HG03565 (cell line): Measurements from ENCODE around the gene PAK4.

ENCODE experiments used
- ATAC-seq: cut with Tn5 transposase; IDR thresholded peaks from one replicate; pipeline ENCODE4 v1.9.1; 2021; ENCODE audit warnings: mild to moderate bottlenecking, moderate library complexity; ENCODE audit not compliant: unreplicated experiment

The PAK4 gene

DNA sequence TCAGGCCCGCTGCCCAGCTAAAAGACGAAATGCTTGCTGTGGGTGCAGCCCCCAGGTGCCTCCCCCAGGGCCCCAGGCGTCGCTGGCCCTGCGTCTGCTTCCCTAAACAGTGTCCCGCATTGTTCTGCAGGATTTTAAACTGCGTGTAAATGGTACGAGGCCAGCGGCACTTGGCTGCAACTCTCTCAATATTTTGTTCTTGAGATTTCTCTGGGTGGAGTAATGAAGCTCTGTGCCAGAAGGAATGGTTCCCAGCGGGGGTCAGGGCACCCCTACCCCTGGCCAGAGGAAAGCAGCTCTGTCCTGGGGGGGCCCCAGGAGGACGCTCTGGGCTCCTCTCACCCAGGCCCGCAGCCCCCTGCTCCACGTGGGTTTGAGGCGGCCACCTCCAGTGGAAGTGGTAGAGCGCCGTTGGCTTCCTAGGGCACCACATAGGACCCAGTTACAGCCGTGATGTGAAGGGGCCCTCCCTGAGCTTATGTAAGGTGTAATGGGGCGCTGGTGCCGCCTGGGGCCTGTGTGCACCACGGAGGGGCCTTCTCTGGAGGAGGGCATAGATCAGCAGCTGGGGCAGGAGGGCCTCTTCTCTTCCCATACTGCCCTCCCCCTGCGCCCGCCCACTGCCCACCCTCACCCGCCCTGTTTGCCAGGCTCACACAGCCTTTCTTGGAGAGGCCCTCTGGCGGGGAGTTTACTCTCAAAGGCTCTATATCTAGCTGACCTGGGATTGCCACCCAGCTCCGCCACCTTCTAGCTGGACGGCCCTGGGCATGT lies 19.8 kb downstream of the PAK4 start:
- no peak for ATAC-seq

DNA sequence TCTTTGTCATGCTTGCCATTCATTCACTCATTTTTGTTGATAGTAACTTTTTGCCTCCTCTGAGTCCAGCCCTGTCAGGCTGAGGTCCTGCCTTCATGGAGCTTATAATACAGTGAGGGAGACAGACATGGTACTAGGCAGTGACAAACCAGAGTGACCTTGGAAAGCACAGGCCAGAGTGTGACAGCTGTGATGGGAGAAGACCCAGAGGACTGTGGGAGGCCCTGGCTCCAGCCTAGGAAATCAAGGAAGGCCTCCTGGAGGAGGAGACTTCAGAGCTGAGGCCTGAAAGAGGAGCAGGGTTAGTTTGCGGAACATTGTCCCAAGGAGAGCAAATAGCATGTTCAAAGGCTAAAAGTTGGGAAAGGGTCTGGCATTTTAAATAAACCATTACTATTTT lies 20.5 kb downstream of the PAK4 start:
- no peak for ATAC-seq

DNA sequence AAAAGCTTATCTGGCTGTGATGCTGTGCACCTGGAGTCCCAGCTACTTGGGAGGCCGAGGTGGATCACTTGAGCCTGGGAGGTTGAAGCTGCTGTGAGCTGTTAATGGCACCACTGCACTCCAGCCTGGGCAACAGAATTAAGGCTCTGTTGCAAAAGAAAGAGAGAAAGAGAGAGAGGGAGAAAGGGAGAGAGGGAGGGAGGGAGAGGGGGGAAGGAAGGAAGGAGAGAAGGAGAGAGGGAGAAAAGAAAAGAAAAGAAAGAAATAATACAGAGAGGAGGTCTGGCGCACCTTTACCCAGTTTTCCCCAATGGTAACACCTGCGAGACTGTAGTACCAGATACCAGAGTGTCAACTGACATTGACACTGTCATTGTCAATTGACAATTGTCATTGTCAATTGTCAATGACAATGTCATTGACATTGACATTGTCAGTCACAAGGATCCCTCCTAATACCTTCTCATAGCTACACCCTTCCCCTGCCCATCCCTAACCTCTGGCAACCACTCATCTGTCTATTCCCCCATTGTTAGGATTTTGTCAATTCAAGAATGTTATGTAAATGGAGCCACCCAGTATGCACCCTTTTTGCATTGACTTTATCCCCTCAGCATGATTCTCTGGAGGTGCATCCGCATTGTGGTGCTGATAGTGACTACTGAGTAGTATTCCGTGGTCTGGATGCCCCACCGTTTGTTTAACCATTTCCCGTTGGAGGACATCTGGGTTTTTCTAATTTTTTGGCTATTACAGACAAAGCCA lies 21.3 kb downstream of the PAK4 start:
- ATAC-seq: no peak

DNA sequence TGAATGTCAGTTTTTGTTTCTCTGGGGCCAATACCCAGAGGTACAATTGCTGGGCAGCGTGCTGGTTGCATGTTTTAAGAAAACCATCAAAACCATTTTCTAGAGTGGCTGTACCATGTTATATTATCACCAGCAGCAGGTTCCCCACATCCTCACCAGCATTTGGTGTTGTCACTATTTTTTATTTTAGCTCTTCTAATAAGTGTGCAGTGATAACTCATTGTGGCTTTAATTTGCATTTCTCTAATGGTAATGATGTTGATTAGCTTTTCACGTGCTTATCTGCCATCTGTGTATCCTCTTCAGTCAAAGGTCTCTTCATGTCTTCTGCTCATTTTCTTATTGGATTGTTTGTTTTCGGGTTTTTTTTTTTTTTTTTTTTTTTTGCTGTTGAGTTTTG lies 21.9 kb downstream of the PAK4 start:
- no peak for ATAC-seq

DNA sequence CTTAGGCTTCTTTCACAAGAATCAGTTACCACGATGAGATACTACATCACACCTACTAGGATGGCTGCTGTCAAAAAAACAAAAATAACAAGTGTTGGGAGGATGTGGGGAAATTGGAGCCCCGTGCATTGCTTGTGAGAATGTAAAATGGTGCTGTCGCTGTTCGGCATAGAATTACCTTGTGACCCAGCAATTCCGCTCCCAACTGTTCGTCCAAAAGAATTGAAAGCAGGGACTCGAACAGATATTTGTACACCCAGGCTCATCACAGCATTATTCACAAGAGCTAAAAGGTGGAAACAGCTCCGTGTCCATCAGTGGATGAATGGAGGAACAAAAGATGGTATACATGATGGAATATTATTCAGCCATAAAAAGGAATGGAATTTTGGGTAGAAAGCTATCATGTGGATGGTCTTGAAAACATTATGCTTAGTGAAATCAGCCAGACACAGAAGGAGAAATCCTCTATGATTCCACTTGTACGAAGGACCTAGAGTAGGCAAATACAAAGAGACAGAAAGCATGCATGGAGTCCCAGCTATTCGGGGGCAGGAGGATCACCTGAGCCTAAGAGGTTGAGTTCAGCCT lies 23.4 kb downstream of the PAK4 start:
- no peak for ATAC-seq

DNA sequence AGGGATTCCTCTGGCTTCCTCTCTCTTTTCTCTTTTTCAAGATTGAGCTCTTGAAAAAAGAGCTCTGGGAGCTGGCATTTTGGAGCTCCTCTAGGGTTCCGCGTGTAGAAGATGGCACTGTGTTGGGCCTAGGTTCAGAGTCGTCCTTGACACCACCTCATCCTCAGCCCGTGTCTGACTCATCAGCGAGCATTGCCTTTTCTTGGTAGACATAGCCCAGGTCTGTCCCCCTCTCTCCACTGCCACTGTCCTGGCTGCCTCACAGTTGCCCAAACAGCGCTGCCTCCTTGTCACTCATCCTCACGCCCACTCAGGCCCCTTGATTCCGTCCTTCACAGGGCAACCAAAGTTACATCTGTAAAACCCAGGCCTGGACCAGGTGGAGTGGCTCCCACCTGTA lies 24.6 kb downstream of the PAK4 start:
- no peak for ATAC-seq

DNA sequence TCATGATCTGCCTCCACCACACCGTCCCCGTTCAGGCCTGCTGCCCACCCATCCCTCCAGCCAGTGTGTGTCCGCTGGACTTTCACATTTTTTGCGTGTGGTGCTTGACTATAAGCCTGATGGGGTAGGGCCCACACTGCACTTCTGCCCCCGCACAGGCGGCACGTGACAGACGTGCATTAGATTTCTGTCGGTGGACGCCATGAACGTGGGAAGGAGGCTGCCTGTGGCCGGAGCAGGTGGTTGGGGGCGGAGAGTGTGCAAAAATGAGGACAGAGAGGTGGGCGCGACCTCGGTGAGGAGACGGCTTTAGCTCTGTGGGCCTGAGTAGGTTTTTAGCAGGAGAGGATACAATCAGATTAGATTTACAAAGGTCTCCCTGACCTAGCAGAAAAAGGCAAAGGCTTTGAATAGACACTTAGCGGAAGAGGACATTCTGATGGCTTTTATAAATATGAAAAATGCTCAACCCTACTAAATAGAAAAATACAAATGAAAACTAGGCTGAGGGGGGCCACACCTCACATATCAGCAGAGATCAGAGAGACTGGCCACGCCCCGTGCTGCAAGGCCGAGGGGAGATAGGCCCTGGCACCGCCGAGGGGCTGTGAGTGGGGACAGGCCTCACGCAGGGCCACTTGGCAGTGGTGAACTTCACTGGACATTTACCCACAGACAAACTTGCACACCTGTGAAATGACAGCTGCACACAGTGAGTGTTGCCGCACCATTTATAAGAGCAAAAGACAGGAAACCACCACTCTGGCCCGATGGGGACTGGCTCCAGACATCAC lies 25.4 kb downstream of the PAK4 start:
- no peak for ATAC-seq

DNA sequence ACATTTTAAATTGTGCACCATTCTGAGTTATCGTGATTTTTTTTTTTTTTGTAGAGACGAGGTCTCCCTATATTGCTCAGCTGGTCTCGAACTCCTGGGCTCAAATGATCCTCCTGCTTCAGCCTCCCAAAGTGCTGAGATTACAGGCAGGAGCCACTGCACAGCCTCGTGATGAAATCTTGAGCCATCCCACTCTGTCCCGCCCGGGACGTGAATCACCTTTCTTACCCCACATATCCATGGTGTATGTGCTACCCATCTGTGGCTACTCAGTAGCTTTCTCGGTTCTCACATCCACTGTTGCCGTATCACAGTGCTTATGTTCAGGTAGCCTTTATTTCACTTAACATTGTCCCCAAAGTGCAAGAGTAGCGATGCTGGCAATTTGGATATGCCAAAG lies 26.5 kb downstream of the PAK4 start:
- ATAC-seq: no peak

DNA sequence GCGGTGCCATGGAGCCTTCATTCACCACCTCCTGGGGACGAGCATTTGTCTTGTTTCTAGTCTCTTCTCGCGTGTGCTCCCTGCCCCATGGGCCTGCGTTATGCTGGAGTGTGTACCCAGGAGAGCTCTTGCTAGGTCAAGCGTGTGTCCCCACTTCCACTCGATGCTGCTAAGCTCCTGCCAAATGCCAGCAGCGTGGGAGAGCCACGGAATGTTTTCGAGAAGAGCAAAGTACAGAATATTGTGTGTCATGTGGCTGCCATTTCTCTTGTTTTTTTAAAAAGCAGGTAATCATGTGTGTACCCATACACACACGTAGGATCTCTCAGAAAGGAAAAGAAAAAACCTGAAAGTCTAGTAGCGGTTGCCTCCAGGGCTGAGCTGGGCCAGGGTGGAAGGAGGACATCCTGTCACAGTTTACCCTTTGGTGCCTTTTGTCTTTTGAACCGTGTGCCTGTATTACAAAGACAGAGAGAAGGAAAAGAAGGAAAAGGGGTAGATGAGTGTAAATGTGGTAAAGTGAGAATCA lies 28.6 kb downstream of the PAK4 start:
- ATAC-seq: no peak

DNA sequence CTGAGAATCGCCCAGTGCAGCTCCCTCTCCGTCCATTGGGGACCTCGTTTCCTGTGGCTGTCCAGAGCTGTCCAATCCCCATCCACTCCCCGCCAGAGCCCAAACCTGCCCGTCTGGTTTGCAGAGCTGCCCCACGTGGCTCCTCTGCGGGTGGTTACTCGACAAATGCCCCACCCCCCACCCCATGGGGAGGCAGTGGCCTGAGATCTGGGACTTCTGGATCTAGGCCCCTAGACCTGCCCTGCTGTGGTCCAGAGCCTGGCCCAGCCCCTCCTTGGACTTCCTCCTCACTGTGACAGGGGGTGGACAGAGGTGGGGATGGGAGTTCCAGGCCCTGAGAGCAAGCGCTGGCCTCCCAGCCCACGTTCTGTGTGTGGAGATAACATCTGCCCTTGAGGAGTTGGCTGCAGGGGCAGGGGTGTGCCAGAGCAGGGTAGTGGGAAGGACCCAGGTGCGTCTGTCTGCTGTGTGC lies 29.1 kb downstream of the PAK4 start:
- no peak for ATAC-seq

DNA sequence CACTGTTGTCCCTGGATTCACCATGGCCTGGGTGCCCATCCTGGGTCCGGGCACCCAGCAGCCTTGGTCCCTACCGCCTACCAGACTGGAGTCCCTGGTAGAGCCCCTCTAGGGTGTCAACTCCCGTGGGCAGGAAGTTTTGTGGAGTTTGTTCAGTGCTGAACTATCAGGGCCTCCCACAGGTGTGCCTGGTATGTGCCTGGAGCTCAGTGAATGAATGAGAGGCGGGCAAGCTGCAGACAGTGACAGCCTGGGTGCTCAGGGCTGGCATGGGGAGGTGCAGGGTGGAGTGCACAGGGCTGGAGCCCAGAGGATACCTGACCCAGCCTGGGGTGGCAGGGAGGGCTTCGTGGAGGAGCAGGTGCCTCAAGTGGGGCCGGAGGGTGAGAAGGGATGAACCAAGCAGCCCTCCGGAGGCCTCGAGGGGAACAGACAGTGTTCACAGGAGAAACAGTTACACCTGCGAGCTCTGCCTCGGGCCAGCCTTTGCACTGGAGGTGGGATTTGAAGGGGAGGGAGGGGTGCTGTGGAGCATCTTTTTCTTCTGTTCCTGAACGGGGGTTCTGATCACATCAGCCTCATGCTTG lies 29.6 kb downstream of the PAK4 start:
- no peak for ATAC-seq

DNA sequence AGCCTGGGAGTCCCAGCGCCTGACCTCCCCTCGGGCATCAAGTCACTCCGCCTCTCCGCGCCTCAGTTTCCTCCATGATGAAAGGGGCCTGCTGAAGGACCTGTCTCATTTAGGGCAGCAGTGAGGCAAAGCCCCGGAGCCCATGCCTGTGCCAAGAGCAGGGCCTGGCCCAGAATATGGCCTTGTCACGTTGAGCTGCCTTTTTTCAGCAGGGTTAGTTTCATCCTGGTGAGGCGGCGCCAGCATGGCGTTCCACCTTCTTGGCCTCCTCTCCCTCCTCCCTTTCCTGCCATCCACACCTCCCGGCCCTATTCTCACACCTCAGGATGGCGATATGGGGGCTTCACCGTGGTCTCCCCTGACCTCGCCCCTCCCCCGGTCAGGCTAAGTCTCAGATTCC lies 30.2 kb downstream of the PAK4 start:
- ATAC-seq: no peak

DNA sequence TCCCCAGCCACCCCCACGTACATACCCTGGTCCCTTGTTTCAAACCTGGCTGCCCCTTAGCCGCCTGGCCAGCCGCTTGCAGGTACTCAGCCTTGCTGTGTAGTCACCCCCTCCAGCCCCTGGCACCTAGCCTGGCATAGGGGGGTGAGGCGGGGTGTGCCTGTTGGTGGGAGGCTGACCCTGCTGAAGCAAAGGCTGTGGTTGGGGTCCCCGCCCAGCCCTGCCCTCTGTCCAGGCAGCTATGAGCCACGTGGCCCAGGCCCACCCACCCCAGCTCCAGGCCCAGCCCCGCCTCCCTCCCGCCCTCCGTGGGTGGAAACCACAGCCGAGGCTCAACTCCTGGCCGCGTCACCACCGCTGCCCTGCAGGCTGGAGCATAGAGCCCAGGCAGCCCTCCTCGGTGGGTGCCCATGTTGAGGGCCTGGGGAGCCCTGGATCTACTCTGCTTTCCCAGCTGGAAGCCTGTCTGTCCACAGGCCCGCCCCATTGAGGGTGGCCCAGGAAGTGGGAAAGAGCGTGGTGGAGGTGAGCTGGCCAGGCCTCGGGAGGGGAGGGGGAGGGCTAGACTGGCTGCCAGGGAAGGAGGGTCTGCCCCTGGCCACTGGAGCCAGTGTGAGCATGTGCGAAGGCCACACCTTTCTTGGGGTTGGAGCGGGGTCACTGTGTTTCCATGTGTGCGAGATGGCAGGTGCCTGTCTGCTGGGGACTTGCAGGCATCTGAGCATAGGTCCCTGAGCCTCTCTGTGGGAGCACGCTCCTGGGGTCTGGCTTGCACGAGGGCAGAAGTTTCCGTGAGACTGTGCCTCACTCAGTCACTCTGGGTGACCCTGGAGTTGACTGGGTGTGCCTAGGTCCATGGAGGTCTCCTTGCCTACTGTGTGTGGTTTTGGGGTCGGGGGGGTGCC lies 31.0 kb downstream of the PAK4 start:
- ATAC-seq: no peak

DNA sequence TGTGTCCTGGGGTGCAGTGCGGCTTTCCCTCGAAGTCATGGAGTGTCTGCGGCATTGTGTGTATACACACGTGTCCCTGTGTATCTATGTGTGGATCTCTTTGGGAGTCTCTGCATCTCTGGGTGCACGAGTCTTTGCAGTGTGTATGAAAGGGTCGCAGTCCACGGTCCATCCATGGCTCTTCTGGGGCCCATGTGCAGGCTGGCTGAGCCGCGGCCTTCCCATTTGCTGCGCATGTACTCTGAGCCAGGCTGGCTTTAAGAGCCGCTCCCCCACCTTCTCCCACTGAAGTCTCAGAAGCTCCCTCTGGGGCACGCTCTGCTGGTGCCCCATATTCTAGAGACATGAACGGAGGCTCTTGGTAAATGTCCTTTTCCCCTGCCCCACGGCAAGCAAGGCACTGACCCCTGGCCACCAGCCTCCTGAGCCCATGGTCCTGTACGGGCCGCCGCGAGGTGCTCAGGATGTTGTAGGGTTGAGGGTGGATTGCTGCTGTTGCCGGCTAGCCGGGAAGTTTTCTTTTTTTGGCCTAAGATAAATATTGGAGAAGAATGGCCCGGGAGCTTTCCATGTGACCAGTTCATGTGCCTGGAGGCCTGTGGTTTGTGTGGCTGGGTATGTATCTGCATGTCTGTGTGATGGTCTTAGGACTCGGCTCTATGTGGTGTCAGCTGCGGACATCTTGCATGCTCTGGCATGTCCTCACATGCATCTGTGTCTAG lies 31.9 kb downstream of the PAK4 start:
- ATAC-seq: no peak

DNA sequence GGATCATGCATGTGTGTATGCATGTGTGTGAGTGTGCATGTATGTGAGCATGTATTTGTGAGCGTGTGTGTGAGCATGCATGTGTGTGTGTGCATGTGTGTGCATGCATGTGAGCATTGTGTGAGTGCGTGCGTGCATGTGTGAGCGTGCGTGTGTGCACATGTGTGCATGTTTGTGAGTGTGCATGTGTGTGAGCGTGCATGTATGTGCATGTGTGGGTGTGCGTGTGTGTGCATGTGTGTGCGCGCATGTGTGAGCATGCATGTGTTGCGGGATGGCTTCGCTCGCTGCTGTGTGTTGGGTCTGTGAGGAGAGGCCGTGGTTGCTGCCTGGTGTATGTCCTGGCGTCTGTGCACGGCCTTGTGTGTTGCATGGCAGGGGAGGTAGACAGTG lies 32.4 kb downstream of the PAK4 start:
- no peak for ATAC-seq

DNA sequence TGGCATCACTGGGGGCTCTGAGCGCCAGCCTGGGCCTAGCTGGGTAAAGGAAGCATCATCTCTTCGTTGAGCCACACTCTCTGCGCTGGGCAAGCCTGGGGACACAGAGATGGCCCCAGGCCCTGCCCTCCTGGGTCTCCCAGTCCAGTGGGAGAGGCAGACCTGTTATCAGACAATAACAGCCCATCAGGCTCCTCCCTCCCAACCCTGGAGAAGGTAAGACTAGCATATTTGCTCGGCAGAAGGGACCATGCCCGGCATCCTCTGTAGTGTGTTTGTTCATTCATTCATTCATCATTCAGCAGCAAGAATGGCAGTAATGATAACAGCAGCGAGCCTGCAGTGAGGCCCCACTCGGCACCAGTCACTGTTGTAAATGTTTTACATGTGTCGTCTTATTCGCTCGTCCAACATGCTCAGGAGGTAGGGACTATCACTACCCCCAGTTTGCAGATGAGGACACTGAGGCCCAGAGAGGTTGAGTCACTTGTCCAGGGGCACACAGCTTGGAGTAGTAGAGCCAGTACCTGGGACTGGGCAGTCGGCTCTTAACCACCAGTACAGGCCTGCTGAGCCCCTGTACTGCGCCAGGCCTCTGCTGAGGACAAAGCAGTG lies 33.2 kb downstream of the PAK4 start:
- ATAC-seq: no peak

DNA sequence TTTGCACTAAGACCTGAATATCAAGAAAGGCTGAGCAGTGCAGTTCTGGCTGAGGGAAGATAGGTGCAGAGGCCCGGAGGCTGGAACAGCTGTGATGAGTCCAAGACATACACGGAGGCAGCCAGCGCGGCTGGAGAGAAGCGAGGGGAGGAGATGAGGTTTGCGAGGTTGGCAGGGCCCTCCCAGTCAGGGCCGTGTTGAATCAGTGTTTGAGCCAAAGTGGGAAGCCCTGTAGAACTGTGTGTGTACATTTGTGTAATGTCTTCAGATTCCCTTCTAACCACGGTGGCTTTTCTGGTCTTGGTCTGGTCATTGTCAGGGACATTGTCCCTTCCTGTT lies 34.9 kb downstream of the PAK4 start:
- no peak for ATAC-seq

DNA sequence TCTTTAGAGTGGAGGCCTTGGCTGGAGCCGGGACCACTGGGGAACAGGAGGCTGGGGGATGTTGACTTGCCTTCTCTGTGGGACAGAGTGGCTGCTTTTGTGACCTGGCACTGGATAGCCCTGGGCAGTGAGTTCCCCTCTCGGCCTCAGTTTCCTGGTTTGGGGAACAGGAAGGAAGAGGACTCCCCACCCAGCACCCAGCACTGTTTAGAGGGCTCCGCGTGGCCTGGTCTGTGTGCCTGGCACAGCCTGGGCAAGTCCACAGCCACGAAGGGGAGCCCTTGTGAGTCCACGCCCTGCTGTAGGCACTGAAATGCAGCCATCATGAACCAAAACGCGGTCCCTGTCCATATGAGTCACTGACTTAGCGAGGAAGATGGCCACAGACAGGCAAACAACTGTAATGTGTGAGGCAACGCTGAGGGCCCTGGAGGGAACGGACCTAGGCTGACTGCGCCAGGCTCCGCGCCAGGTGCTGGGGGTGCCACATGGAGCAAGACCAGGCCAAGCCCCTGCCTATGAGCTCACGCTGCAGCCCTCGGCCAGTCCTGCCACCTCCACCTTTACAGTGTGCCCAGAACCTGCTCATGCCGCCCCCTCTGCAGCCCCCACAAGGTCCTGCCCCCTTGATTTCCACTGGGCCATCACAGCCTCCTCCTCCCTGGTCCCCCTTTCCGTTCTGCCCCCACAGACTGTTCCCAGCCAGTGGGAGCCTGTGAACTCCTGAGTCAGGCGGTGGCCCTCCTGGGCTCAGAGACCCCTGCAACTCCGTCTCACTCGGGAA lies 35.5 kb downstream of the PAK4 start:
- no peak for ATAC-seq
